HG03520 (cell line): ENCODE data around the gene DHX35.
"Not testable (repeated sequence)": the region's sequence is repeated elsewhere in the genome, so short reads cannot be mapped to it uniquely, and the experiment has no call there.

Source experiments
- ATAC-seq: cut with Tn5 transposase; IDR thresholded peaks from one replicate; pipeline ENCODE4 v1.9.1; 2021; ENCODE audit warnings: mild to moderate bottlenecking, moderate library complexity; ENCODE audit not compliant: unreplicated experiment

The DHX35 gene

DNA sequence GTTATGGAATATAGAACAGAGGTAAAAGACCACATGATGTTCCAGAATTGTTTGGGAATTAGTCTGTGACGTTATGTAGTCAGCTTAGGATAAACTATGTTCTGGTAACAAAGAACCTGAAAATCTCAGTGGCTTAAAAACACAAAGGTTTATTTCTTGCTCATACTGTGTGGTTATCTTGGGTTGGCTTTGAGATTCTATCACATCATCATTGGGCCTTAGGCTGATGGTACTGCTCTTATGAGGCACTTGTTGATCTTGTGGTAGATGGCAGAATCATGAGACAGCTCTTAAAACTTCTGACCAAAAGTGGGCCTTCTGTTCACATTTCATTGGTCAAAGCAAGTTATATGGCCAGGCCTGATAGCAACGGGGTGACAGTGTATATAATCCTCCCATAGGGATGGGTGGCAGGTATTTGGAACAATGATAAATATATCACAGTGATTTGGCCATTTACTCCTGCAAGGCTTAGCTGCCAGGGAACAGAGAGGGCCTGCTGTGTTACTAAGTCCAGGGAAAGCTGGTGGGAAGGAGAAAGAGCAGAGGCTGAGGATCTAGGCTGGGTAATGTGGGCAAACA lies 13.5 kb downstream of the DHX35 start:
- no peak for ATAC-seq

DNA sequence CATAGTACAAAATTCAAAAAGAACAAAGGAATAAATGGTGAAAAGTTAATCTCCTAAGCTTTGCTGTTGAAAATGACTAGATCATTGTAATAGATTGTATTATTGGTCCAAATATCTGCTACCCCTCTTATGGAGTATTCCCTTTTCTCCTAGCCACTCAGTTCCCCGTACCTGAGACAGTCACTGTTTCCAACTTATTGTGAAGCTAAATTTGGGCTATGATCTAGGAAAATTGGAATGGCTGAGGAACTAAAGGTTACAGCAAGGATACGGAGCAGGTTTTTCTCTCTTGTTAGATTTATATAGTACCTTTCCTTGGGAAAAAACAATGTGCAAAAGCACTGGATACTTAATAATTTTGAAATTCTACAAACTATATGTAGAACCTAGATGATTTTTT lies 17.3 kb downstream of the DHX35 start:
- ATAC-seq, result no peak

DNA sequence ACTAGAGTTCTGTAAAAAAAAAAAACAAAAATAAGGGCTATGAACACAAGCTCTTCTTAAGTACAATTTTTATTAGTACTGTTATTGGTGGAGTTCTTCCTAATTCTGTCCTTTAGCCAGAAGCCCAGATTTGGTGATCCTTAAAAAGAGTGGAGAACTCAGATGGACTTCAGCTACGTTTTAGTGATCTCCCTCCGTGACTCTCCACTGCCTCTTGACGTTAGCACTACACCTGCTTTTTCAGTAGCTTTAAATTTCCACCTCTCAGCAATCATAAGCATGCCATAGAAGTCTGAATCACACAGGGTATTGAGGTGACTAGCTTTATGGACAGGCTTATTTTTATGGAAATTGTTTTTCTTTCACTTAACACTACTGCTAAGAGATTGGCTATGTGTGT lies 17.7 kb downstream of the DHX35 start:
- ATAC-seq, result no peak

DNA sequence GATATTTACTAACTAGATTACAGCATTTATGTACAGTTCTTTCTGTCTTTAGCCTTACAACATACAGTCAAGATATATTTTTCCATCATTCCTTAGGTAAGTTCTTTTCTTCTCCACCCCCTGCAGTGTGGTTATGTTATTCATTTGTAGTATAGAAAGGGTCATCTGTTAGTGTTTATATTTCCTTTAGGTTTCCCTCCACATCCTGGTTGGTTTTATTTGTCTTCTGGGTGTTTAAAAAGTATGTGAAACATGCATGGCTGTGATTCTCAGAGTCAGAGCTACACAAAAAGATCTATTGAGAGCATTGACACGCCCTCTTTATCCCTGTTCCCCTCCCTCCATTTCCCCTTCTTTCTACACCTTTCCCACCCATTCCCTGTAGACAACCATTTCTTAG lies 20.1 kb downstream of the DHX35 start:
- no peak for ATAC-seq

DNA sequence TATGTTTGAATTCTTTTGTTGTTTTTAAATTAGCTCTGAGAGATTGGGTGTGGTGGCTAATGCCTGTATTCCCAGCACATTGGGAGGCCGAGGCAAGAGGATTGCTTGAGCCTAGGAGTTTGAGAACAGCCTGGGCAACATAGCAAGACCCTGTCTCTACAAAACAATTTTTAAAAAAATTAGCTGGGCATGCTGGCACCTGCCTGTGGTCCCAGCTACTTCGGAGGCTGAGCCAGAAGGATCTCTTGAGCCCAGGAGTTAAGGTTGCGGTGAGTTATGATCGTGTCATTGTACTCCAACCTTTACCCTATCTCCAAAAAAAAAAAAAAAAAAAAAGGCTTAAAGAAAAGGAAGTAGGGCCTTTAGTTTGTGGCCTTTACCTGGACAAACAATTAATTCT lies 22.9 kb downstream of the DHX35 start:
- no peak for ATAC-seq

DNA sequence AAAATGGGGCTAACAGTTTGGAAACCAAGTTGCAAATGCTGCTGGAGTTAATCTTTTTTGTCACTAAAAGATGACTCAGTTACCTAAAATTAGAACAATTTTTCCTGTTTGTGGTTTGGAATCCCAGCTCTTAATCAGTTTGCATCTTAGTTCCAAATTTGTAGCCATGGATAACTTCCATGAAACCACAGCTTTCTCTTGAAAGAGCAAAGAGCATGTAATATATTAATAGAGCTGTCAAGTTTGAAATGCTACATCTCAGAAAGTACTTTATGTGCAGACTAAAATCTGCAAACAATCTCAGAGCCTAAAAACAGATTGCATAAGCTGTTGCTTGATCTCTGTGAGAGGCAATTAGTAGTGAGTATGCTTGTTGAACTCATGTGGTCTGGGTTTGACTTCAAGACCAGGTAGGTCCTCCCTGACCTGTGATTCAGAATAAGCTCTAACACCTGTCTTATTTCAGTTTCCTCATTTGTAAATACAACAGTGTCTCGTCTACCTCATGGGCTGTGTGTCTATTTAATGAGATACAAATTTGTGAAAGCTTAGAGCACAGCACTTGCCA lies 23.5 kb downstream of the DHX35 start:
- no peak for ATAC-seq

DNA sequence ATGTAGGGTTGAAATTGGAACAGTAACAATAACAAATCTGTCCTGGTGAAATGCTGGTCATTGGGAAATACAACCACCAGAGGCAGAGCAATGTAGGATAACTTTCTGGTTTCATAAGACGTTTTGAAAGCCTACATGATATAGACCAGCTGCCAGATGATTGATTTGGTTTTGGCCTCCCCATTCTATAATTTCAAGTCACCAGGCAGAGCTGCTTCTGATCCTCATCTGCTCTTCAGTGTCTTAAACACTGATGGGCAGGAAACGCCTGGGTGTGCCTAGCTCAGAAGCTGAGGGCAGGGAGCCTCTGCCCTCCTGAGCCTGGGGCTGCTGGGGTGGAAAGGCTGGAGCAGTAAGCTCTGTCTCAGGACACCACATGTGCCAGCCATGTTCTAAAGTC lies 24.5 kb downstream of the DHX35 start:
- no peak for ATAC-seq

DNA sequence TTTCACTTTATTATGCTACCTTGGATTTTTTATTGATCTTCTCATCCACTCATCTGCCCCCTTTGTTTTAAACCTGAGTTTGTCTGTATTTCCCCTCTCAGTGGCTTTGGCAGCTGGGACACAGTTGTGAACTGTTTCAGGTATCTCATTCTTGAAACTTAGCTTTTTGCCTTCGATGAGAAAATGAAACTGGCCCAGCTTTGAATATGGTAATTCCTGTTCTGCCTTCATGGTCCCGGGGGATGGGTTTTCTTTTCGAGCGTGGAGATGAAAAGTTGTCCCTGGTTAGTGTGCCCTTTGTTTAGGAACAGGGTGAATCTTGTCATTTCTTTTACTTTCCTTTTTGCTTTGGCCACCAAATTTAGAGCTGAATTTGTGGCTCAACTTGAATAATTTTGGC lies 25.6 kb downstream of the DHX35 start:
- ATAC-seq, result peak; percentile 81

DNA sequence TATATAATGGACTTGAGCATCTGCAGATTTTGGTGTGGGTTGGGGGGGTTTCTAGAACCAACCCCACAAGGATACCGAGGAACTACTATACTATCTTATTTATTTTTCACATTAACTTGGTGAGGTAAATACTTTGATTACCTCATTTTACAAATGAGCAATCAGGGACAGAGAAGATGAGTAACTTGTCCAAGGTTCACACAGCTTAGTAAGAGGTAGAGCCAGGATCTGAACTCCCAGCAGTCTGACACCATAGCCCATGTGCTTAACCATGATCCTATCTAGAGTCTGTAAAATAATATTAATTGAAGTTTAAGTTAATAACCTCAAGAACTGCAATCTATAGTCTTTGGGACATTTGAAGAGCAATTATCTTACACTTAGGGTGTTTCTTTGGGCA lies 28.6 kb downstream of the DHX35 start:
- ATAC-seq, result no peak

DNA sequence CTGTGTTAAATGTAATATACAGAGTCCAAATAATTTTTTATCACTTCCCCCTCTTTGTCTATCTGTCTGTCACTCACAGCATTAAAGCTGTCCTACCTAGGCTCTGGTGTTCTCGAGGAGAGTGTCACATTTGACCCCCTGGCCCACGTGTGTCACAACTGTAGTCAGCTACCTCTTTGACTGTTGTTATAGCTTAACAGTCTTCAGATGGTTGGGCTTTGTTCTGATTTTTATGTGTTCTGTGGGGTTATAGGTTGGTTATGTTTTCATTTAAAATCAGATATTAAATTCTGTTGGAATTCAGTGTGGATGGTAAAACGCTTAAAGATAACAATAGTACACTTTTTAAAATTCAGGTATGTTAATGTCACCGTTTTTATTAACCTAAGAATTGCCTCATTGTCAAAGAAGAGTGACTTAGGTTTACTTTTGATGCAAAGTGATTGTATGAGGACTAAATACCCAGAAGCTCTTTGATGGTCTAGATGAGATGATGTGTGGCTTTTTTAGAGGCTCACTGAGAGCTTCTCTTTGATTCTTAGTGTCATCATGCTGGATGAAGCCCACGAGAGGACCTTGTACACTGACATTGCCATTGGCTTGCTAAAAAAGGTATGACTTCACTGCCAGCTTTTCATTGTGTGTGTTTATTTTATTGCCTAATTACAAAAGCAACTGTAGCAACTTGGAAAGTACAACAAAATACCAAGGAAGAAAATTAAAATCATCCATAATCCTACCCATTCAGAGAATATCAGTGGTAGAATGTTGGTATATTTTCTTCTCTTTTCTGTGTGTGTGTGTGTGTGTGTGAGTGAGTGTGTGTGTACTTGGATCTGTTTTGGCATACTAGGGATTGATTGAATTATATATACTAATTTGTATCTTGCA lies 29.9 kb downstream of the DHX35 start:
- ATAC-seq, result no peak

DNA sequence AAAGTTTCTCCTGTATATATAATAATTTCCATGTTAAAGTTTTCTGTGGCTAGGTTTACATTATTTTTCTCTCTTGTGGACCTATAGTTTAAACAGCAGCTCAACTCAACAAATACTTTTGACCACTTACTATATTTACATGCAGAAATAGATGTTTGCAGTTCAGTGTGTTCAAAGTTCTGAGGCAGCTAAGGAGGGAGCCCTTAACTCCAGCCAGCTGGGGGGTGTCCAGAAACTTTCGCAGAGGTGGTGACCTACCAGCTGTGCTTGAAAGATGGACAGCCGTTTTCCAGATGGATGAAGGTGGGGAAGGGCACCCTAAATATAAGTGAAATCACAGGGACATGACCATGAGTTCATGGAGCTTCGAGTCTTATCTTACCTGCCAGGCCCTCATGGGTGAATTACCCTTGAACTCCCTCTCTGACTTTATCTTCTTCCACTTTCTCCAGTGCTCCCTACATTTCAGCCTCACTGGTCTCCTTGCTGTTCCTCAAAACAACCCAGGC lies 33.4 kb downstream of the DHX35 start:
- ATAC-seq, result no peak

DNA sequence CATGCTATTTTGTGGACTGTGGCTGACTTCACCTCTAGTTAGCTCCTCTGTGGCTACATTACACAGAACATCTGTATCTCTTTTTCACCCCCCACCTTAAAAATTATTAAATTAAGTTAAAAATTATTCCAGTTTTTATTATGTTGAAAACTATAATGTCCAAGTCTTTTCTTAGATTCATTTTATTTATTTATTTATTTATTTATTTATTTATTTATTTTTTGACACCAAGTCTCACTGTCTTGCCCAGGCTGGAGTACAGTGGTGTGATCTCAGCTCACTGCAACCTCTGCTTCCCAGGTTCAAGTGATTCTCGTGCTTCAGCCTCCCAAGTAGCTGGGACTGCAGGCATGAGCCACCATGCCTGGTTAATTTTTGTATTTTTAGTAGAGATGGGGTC lies 34.7 kb downstream of the DHX35 start:
- ATAC-seq, result not testable (repeated sequence)

DNA sequence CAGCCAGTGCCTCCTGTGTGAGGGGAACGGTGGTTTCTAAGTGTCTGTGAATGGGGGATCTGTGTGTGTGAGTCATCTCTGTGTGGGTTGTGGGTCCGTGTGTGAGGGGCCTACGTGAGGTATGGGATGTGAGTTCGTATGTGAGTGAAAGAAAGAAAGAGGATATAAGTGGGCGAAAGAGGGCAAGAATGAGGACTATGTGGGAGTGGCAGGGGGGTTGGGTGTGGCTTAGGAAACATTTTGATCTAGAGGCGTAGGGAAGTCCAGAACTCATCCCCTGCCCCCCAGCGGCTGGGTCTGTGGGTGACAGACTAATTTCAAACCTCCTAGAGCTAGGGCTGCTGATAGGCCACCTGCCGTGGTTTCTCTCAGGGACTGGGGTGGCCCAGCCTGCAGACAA lies 35.5 kb downstream of the DHX35 start:
- ATAC-seq, result peak; percentile 95

DNA sequence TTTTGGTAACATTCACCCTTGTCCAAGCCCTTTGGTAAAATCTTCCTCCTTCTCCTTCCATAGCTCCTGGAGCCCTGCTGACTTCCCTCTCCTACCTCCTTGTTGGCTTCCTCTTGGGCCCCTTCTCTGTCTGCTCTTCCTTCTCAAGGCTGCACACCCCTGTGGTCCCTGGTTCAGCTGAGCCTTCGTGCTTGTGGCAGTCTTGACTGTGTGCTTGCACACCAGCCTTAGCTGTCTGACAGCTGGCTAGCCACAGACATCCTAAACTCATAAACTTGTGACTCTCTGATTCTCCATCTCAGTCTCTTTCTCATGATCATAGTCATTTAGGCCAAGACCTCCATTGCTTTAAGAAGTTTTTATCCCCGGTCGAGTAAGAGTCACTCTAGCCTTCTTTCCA lies 37.1 kb downstream of the DHX35 start:
- no peak for ATAC-seq

DNA sequence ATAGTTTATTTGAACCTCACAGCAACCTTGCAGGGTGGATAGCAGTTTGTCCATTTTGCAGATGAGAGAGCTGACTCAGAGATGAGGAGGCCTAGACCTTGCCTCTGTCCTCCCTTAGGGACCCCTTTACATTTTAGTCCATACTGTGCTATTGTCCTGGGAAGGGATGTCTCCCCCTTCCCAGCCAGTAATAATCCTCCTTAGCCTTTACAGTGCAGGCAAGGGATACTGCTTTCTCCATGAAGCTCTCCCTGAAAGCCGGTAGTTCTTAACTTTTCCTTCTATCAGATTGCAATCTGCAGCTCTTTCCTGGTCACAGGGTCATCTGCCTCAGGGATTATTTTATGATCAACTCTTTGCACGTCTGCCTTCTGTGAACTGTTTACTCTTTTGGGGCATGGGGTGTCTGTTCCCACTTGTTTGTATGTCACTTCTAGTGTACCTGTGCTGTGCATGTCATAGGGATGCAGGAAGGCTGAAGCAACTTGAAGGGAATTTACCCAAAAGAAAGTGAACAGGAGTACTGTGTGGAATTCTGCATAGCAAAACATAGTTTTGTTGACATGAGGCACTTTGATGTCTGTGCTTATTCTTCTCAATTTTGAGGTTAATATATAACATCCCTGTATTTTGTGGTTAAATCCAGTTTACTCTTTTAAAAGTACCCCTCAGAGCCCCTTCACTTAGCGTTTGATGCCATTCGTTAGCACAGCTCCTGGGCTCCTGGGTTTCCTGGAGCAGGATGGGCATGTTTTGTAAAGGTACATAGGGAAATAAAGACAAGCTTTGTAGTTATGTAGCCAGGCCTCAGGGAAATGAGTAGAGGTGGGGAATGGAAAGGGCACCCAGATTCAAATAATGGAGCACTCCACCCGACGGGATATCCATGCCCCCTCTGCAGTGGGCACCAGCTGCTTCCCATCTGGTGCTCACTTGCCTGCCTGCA lies 38.1 kb downstream of the DHX35 start:
- no peak for ATAC-seq

DNA sequence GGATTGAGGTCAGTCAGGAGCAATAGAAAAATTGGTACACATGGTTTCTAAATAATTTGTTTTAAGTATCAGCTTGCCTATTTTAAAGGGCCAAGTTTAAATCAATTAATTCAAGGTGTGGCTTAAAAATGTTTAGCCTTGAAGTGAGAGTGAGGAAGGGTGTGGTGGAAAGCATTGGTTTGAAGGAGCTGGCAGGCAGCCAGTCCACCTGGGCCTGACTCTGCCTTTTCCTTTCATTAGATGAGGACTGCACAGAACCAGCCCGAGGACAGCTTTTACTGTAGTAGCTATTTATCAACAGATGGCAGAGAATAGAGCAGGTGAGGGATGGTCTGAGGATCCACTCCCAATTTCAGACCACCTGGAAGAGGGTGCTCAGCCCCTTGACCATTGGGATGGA lies 42.4 kb downstream of the DHX35 start:
- no peak for ATAC-seq

DNA sequence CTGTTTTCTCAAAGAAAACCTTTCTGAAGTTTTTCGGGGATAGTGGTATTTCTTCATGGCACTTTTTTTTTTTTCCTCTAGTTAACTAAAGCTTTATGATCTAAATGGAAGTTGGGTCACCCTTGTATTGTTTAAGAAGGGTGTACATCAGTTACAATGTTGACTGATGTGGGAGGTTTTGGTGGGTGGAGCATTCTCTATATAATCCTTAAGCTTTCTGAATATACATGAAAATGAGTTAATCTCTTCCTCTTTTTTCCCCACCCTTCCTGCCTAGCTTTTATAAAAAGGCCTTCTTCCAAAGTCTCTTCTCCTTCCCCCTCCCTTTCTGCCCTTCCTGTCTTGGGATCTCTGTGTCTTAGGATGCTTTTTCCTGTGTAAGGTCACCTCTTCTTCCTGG lies 47.2 kb downstream of the DHX35 start:
- no peak for ATAC-seq

DNA sequence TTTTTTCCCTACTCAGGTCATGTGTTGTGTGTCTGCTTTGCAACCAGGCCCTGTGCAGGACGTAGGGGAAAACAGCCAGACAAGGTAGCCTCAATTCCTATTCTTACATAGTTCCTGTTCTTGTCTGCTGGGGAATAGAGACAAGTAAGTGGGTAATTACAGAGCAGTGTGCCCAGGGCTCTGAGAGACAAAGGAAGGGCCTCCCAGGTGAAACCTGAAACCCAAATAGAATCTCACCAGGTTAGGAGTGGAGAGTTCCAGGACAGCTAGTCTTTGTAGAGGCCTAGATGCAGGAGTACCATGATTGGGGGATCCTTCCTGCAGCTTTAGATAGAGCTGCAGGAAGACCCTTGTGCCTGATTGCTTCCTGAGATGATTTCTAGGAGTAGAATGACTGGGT lies 48.4 kb downstream of the DHX35 start:
- ATAC-seq, result no peak

DNA sequence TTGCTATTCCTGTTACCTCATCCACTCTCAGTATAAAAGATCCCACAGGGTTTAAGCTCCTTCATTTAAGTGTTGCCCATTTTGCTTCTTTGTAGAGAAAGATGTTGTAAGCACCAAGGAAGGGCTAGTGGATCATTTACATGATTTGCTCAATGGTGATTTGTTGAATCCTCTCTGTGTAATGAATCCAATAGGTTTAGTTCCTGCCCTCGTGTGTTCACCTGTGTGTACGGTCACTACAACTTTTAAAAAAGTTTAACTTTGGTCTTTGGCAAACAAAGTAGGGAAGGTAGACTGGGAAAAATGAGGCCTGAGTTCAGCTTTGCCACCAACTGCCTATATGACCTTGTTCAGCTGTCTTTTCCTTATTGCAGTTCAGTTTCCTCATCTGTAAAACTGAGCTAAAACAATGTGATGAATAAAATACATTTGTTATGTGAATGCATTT lies 51.5 kb downstream of the DHX35 start:
- ATAC-seq, result no peak

DNA sequence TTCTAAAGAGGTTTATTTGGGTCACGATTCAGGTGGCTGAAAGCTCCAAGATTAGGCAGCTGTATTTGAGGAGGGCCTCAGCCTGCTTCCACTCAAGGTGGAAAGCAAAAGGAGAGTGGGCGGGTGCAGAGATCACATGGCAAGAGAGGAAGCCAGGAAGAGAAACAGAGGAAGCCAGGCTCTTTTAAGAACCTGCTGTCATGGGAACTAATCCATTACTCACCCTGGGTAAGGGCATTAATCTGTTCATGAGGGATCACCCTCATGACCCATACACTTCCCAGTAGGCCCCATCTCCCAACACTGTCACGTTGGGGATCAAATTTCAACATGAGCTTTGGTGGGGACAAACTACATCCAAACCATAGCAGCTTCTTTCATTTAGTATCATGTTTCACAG lies 53.9 kb downstream of the DHX35 start:
- ATAC-seq, result no peak

DNA sequence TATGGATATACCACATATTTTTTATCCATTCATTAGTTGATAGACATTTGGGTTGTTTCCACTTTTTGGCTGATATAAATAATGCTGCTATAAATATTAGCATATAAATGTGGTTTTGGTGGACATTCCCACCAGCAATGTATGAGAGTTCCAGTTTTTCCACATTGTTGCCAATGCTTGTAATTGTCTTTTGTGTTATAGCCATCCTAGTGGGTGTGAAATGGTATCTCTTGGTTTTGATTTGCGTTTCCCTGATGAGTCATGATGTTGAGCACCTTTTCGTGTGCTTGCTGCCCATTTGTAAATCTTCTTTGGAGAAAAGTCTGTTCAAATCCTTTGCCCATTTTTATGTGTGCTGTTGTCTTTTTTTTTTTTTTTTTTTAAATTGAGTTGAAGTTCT lies 54.4 kb downstream of the DHX35 start:
- ATAC-seq, result no peak
